Neural crest cell (in vitro differentiated cells): ENCODE data around the gene HSD17B8. TPM values are rescaled to one million over a fixed set of nuclear protein-coding genes. Genes with fewer than 3 reads are reported as not detected.
A peak's percentile ranks its signal among the peaks of the same experiment; 100 is the strongest.

Source experiments
- DNase-seq: peaks from one replicate; pipeline ENCODE4 v3.0.0; 2021; ENCODE audit warnings: low read depth, mixed read lengths, low spot score
- H3K27ac Mint-ChIP-seq: one replicate; pipeline ENCODE4 v1.8.0; 2021; ENCODE audit warnings: mild to moderate bottlenecking, mixed read lengths; ENCODE audit not compliant: unreplicated experiment
- H3K27me3 Mint-ChIP-seq: 2 replicates; pipeline ENCODE4 v1.8.0; 2021; ENCODE audit warnings: low read depth, mild to moderate bottlenecking, mixed read lengths
- H3K36me3 Mint-ChIP-seq: 2 replicates; pipeline ENCODE4 v1.8.0; 2021; ENCODE audit warnings: low read depth, mild to moderate bottlenecking, mixed read lengths
- H3K4me1 Mint-ChIP-seq: 2 replicates; pipeline ENCODE4 v1.8.0; 2021; ENCODE audit warnings: mixed read lengths
- H3K4me3 Mint-ChIP-seq: one replicate; pipeline ENCODE4 v1.8.0; 2021; ENCODE audit warnings: mild to moderate bottlenecking, mixed read lengths
- H3K9me3 Mint-ChIP-seq: 2 replicates; pipeline ENCODE4 v1.8.0; 2021; ENCODE audit warnings: mixed read lengths
- total RNA-seq: library from RNA; stranded (reverse); gene quantifications from 2 replicates; pipeline ENCODE4 v1.2.1, GENCODE V29; 2021
- TF ChIP-seq, protein P1 (sequence below): fragments of 200-600 bp; sonication (generic); conservative IDR thresholded peaks from 2 replicates; pipeline ENCODE4 v1.5.0; 2021; ENCODE audit warnings: antibody characterized with exemption, mild to moderate bottlenecking

Gene HSD17B8
- total RNA-seq, 1 donor from 2014 or later = 3.3 TPM

DNA sequence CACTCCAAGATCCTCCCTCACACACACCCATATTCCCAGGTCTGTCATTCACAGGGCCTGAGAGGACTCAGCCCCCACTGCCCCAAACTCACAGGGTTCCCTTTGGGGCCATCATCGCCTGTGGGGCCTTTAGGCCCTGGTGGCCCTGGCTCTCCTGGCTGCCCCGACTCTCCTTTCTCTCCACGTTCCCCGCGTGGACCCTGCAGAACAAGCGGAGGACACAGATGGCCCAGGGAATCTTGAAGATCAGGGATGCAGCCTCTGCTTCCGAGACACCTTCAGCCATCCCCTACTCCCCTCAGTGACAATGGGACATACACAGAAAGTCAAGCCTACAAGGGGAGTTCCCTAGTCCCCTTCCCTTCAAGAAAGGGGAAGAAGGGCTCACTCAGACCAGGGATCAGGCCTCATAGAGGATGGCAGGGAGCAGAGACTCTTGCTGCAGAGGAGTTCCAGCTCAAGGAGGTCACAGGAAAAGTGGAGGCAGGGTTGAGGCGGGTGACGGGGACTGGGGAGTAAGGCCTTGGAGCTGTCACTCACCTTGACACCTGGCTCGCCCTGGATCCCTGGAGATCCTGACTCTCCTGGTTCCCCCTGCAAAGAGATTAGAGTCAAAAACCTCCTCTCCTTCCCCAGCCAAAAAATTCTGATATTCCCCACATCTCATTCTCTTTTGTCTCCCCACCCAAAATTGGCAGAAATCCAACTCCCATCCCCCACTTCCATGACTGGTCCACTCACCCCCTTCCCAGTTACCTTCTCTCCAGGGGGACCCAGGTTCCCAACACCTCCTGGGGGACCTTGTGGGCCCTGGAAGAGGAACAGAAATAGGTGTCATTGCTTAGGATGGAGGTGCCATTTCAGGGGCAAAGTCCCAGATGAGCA lies 34.9 kb upstream of the HSD17B8 start:
- H3K9me3 Mint-ChIP-seq = no peaks in the 10 kb centered on the region
- H3K36me3 Mint-ChIP-seq = no peaks in the 10 kb centered on the region
- no peak for DNase-seq
- no peak overlapping the region for H3K4me3 Mint-ChIP-seq
- TF ChIP-seq, protein P1, sequence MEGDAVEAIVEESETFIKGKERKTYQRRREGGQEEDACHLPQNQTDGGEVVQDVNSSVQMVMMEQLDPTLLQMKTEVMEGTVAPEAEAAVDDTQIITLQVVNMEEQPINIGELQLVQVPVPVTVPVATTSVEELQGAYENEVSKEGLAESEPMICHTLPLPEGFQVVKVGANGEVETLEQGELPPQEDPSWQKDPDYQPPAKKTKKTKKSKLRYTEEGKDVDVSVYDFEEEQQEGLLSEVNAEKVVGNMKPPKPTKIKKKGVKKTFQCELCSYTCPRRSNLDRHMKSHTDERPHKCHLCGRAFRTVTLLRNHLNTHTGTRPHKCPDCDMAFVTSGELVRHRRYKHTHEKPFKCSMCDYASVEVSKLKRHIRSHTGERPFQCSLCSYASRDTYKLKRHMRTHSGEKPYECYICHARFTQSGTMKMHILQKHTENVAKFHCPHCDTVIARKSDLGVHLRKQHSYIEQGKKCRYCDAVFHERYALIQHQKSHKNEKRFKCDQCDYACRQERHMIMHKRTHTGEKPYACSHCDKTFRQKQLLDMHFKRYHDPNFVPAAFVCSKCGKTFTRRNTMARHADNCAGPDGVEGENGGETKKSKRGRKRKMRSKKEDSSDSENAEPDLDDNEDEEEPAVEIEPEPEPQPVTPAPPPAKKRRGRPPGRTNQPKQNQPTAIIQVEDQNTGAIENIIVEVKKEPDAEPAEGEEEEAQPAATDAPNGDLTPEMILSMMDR = no peak
- H3K27me3 Mint-ChIP-seq = no peaks in the 10 kb centered on the region
- no peaks in the 10 kb centered on the region for H3K4me1 Mint-ChIP-seq
- H3K27ac Mint-ChIP-seq = peak overlapping the region; percentile 27

DNA sequence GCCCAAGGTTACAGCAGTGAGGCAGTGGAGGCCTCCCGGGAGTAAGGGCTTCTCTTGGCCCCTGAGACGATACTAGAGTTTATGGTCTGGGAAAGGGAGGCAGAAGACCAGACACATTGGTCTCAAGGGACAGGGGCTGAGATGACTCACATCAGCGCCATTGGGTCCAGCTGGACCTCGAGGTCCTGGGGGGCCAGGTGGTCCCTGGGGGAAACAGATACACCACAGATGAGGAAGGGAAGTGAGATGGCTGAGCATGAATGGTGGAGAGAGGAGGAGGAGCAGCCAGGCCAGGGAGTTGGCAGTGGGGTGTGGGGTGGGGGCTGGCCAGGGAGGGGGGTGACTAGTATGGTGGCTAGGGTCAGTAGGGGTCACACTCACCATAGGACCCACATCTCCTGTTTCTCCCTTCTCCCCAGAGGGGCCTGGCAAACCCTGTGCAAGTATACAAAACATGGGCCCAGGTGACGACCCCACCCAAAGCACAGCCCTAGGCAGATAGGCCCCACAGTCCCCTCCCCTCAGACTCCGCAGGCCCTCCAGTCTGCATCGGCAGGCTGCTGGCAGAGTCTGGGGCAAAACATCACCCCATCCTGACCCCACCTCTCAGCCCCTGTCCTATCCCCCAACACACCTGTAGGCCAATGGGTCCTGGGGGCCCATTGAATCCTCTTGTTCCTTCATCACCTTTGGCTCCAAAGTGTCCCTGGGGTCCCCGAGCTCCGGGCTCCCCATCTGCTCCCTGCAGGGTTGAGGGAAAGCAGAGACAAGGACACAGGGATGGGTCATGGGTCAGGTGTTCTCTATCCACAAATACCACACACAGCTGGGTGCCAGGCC lies 34.1 kb upstream of the HSD17B8 start:
- Mint-ChIP-seq H3K4me3 (no peak overlapping the region), H3K9me3 (no peaks in the 10 kb centered on the region), H3K4me1 (no peaks in the 10 kb centered on the region), H3K27ac (no peak overlapping the region), H3K36me3 (no peaks in the 10 kb centered on the region), H3K27me3 (no peaks in the 10 kb centered on the region)
- no peak for DNase-seq
- TF ChIP-seq, protein P1 = no peak

DNA sequence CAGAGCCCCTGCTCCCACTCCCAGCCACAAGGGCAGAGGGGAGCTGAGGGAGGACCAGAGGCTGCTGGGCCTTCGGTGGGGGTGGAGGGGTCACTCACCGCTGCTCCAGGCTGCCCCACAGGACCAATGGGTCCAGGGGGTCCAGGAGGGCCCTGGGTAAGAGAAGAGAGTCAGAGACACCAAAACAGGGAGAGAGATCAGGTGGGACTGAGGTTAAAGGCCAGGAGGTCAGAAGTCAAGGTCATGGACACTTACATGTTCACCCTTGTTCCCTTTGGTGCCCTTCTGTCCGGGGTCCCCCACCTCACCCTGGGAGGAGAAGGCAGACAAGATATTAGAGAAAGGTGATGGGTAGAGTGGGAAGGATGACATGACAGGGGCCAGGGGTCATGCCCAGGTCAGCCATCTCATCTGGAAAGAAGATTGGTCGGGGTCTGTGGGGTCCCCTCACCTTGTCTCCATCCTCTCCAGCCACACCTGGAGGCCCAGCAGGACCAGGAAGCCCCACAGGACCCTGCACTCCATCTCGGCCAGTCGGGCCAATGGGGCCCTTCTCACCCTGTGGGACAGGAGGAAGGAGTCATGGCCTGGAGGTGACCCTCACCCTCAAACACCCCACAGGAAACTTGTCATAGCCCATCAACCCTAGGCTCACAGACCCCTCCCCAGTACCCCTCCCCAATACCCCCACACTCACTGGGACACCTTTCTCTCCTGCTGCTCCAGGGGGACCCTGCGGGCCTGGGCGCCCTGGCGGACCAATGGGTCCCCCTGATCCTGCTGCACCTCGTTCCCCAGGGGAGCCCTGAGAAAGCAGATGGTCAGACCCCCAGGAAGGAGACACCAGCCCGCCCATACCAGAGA lies 33.2 kb upstream of the HSD17B8 start:
- Mint-ChIP-seq H3K9me3 (no peaks in the 10 kb centered on the region), H3K36me3 (no peaks in the 10 kb centered on the region), H3K4me3 (no peak overlapping the region), H3K27me3 (no peaks in the 10 kb centered on the region), H3K27ac (no peak overlapping the region), H3K4me1 (no peaks in the 10 kb centered on the region)
- no peak for DNase-seq
- TF ChIP-seq, protein P1 = no peak

DNA sequence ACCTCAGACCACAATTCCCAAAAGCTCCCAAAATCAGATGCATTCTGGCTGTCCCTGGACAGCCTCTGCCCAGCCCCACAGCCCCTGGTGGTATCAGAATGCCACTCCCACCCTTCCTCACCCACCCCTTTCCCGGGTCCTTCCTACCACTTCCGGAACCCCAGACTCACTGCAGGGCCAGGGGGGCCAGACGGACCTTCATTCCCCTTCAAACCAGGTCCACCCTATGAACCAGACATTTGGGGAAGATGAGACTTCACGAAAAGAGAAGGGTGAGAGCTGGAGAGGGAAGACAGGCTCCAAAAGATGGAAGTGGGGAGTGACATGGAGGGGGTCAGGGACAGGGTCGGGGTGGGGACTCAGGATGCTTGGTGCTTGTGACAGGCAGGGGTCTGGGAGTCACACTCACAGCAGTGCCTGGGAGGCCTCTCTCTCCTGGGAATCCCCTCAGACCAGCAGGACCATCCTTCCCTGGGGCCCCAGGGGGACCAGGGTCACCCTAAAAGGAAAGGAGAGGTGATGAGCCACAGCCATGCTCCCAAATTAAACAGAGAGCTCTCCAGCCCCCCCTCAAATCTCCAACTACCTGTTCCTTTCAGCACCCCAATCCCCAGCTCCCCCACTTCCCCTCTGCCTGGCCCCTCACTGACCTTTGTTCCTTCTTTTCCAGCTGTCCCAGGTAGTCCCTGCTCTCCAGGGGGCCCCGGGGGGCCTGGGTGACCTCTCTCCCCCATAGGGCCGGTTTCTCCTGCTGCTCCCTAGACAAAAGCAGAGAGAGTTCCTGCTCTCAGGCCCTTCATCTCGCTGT lies 32.4 kb upstream of the HSD17B8 start:
- no peak overlapping the region for H3K27ac Mint-ChIP-seq
- no peaks in the 10 kb centered on the region for H3K27me3 Mint-ChIP-seq
- no peaks in the 10 kb centered on the region for H3K9me3 Mint-ChIP-seq
- TF ChIP-seq, protein P1 = no peak
- no peaks in the 10 kb centered on the region for H3K4me1 Mint-ChIP-seq
- no peak for DNase-seq
- no peak overlapping the region for H3K4me3 Mint-ChIP-seq
- H3K36me3 Mint-ChIP-seq = no peaks in the 10 kb centered on the region
